ENCODE results near the gene DIPK1B.

DNA sequence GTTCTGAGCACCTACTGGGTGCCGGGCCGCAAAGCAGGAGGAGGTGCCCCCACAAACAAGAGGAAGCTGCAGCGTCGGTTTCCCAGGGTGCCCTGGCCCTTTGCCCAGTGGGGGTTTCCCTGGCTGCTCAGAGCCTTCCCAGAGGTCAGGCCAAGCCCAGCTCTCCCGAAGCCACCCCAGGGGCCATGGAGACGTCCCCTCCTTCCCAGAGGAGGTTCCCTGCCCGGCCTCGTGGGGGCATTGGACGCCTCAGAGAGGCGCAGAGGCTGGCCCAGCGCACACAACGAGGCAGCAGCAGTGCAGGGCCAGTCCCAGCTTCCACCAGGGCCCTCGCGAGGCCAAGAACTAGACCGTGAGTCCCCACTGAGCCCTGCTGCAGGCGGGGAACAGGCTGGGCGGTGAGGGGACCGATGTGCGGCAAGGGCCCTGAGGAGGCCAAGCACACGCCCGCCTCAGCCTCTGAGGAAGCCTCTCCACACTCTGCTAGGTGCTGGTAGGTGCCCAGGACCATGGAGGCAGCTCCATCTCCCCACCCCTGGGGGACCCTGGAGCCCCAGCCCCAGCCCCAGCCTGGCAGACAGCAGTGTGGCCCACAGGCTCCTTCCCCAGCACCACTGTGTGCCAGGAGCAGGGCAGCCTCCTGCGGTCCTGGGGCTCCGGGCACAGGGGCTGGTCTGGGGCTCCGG, 7.0 kb downstream of the DIPK1B start:
- TF ChIP-seq, protein P1, sequence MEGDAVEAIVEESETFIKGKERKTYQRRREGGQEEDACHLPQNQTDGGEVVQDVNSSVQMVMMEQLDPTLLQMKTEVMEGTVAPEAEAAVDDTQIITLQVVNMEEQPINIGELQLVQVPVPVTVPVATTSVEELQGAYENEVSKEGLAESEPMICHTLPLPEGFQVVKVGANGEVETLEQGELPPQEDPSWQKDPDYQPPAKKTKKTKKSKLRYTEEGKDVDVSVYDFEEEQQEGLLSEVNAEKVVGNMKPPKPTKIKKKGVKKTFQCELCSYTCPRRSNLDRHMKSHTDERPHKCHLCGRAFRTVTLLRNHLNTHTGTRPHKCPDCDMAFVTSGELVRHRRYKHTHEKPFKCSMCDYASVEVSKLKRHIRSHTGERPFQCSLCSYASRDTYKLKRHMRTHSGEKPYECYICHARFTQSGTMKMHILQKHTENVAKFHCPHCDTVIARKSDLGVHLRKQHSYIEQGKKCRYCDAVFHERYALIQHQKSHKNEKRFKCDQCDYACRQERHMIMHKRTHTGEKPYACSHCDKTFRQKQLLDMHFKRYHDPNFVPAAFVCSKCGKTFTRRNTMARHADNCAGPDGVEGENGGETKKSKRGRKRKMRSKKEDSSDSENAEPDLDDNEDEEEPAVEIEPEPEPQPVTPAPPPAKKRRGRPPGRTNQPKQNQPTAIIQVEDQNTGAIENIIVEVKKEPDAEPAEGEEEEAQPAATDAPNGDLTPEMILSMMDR (IDR thresholded peaks at IDR 0.05), result no peak
- TF ChIP-seq SP1 (CRISPR knock-in tag; conservative IDR thresholded peaks at IDR 0.05) (no peak), USF2 (CRISPR knock-in tag; IDR thresholded peaks at IDR 0.05) (no peak), NFYB (CRISPR knock-in tag; conservative IDR thresholded peaks at IDR 0.05; ENCODE audit: low read depth) (no peak), ERG (CRISPR knock-in tag; IDR thresholded peaks at IDR 0.05) (no peak)
- TF ChIP-seq, protein P2, sequence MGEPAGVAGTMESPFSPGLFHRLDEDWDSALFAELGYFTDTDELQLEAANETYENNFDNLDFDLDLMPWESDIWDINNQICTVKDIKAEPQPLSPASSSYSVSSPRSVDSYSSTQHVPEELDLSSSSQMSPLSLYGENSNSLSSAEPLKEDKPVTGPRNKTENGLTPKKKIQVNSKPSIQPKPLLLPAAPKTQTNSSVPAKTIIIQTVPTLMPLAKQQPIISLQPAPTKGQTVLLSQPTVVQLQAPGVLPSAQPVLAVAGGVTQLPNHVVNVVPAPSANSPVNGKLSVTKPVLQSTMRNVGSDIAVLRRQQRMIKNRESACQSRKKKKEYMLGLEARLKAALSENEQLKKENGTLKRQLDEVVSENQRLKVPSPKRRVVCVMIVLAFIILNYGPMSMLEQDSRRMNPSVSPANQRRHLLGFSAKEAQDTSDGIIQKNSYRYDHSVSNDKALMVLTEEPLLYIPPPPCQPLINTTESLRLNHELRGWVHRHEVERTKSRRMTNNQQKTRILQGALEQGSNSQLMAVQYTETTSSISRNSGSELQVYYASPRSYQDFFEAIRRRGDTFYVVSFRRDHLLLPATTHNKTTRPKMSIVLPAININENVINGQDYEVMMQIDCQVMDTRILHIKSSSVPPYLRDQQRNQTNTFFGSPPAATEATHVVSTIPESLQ (CRISPR knock-in tag; IDR thresholded peaks at IDR 0.05), result no peak
